Measurements from ENCODE around the gene ZDHHC11. TPM values are rescaled to one million over a fixed set of nuclear protein-coding genes. Genes with fewer than 3 reads are reported as not detected.
"Not testable (repeated sequence)": the region's sequence is repeated elsewhere in the genome, so short reads cannot be mapped to it uniquely, and the experiment has no call there.

The ZDHHC11 gene
- total RNA-seq, 1 experiment from 2014 or later = 0.12 TPM

DNA sequence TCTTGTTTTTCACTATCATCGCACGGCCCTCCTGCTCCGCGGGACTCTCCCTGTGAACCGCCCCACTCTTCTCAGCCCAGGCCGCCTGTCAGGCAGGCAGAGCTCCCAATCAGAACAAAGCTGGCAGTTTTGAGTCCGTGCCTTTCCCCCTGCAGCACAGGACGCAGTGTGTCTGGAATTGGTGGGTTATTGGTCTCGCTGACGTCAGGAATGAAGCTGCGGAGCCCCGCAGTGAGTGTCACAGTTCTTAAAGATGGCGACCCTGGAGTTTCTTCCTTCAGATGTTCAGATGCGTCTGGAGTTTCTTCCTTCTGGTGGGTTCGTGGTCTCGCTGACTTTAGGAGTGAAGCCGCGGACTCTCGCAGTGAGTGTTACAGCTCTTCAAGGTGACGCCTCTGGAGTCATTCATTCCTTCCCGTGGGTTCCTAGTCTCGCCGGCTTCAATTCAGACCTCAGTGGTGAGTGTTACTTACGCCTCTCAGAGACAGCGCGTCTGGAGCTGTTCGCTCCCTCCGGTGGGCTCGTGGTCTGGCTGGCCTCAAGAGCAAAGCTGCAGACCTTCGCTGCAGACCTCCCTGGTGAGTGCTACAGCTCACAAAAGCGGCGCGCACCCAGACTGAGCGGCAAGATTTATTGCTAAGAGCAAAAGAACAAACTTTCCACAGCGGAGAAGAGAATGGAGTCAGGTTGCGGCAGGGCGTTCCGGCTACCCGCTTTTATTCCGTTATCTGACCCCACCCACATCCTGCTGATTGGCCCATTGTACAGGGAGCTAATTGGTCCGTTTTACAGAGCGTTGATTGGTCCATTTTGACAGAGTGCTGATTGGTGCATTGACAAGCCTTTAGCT, 73.7 kb downstream of the ZDHHC11 start:
- DNase-seq (ENCODE audit: low read depth) = no peak

DNA sequence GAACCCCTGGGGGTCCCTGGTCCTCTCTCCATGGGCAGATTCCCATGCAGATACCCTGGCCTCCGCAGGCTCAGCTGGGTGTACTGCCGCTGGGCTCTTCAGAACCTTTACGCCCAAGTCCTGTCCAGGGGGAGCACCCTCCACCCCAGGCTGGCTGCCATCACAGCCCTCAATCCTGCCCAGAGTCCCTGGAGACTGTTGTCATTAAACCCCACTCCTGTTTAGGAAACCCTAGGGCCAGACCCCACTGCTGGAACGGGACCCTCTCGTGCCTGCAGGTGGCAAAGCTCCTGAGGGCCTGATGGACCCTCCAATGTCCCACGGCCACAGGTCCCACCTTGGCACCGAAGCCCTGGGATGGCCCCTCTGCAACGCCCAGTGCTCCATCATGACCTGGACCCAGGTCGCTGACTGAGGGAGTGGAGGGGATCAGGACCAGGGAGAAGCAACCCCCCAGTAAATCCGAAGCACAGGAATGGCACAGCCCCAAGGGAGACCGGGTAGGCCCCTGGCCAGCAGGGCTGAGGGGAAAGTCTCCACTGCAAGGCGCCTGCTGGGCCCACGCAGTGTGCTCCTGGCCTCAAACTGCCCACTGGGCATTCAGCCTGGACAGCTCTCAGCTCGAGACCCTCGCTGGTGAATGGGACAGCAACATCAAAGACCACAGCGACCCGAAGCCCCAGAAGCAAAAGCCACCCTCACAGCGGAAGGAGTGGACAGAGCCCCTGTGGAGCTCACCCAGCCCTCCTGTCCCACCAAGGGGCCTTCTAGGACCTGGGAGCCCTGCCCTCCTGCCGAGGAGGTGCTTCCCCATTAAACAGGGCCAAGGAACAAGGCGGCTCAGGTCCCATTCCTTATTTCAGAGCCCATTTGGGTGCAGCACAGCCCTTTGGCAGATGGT, 74.6 kb downstream of the ZDHHC11 start:
- DNase-seq (ENCODE audit: low read depth) = no peak

GRCh38 chr5:775595-775960, 75.2 kb downstream of the ZDHHC11 start:
- DNase-seq (ENCODE audit: low read depth) = not testable (repeated sequence)

DNA sequence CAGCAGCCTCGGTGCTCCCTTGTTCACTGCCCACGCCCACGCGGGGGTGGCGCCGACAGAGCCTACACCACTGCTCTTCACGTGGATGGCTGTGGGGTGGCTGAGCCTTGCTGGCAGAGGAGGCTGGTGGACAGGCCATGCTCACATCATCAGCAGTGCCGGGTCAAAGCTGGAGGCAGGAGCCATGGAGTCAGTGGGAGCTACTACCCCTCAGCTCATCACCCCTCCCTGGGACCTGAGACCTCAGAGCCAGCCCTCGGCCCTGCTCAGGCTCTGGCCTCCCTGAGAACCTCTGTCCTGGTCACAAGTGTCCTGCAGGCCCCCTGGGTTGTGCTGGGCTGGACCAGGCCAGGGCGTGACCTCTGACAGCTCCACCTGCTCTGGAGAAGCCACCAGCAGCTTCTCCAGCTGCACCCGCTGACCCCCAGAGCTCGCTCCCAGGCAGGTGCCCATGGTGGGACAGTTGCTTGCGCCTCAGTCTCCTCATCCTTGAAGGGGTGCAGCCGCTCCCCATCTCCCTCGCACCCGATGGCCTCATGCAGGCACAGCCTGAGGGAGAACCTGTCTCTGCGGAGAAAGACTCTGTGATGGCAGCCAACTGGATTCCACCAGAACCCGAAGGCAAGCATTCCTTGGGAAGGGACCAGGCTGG, 75.8 kb downstream of the ZDHHC11 start:
- DNase-seq (ENCODE audit: low read depth) = not testable (repeated sequence)

DNA sequence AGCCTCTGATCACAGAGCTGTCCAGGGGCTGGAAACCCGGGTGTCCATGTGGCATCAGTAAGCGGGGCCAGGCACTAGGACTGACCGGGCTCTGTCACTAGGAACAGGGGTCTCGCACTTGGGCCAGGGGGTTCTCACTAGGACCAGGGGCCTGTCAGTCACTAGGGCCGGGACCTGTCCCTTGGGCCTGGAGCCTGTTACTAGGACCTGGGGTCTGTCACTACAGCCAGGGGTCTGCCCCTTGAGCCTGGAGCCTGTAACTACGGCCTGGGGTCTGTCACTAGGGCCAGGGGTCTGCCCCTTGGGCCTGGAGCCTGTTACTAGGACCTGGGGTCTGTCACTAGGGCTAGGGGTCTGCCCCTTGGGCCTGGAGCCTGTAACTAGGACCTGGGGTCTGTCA, 76.5 kb downstream of the ZDHHC11 start:
- not testable (repeated sequence) for DNase-seq (ENCODE audit: low read depth)

- DNase-seq (ENCODE audit: low read depth) = no peak
These were observed 77.1 kb downstream of the ZDHHC11 start for GRCh38 chr5:773517-774264.

DNA sequence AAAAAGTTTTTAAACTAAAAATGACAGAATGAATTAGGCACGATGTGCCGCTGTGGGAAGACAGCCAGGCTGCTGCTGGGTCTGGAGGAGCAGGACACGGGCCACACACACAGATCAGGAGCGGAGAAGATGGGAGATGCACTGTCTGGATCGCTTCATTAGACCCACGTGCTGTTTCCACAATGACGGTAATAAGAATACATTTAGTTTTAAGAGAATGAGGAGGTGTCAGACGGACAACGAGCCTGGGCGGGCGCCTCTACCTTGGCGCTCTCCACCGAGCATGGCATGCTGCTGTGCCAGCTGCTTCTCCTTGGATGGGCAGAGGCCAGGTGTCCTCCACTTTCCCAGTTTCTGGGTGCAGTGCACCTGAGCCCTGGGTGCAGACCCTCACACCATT, 77.9 kb downstream of the ZDHHC11 start:
- DNase-seq (ENCODE audit: low read depth) = not testable (repeated sequence)

GRCh38 chr5:772547-772890, 78.3 kb downstream of the ZDHHC11 start:
- DNase-seq (ENCODE audit: low read depth) = not testable (repeated sequence)

GRCh38 chr5:771841-772546, 78.8 kb downstream of the ZDHHC11 start:
- not testable (repeated sequence) for DNase-seq (ENCODE audit: low read depth)

- not testable (repeated sequence) for DNase-seq (ENCODE audit: low read depth)
These were observed 79.6 kb downstream of the ZDHHC11 start for GRCh38 chr5:771087-771781.

DNA sequence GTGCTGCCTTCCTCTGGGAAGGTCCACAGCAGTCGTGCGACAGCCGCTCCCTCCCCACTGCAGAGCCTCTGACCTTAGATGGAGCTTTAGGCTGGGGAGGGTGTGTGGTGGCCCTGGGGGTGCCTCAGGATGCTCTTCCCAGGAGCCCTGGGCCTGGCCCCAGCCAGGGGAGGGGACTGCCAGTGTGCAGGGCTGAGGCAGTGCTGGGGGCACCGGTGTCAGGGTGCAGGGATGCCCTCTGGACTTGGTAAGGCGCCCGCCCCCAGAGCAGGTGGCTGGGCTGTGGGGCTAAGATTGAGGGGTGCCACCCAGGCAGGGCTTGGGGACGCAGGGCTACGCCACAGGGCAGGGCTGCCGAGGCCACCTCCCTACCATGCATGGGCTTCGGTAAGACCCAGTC, 80.2 kb downstream of the ZDHHC11 start:
- DNase-seq (ENCODE audit: low read depth) = not testable (repeated sequence)

GRCh38 chr5:769485-770145, 81.2 kb downstream of the ZDHHC11 start:
- not testable (repeated sequence) for DNase-seq (ENCODE audit: low read depth)

DNA sequence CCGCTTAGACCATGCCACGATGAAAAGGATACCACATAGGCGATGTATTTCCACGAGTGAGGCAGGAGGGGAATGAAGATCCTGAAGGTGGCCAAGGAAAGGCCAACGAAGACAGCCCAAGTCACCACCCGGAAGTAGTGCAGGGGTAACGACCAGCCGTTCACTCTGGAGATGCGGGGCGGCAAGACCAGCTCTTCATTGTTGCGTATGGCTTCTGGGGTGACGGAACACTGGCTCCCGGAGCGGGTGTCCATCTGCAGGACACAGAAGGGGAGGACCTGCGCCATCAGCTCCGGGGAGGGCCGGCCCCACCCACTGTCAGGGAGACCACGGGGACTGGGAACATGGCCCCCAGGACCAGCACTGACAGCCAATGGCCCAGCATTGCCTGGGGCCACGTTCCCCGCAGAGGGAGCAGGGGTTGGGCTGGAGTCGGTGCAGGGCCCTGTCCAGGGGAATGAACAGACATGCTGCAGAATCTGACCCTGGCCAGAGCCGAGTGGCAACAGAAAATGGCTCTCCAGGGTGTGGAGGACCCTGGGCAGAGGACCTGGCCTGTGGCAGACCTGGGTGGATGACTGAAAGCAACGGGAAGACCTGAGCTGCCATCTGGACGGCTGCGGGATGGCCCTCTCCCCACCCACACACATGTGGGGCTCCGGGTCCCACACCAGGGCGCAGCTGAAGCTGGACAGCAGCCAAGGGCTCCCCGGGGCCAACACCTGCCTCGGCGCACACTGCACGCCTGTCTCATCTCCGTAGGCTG, 83.9 kb downstream of the ZDHHC11 start:
- DNase-seq (ENCODE audit: low read depth) = no peak

- DNase-seq (ENCODE audit: low read depth) = no peak
These were observed 84.7 kb downstream of the ZDHHC11 start for GRCh38 chr5:765948-766631.

DNA sequence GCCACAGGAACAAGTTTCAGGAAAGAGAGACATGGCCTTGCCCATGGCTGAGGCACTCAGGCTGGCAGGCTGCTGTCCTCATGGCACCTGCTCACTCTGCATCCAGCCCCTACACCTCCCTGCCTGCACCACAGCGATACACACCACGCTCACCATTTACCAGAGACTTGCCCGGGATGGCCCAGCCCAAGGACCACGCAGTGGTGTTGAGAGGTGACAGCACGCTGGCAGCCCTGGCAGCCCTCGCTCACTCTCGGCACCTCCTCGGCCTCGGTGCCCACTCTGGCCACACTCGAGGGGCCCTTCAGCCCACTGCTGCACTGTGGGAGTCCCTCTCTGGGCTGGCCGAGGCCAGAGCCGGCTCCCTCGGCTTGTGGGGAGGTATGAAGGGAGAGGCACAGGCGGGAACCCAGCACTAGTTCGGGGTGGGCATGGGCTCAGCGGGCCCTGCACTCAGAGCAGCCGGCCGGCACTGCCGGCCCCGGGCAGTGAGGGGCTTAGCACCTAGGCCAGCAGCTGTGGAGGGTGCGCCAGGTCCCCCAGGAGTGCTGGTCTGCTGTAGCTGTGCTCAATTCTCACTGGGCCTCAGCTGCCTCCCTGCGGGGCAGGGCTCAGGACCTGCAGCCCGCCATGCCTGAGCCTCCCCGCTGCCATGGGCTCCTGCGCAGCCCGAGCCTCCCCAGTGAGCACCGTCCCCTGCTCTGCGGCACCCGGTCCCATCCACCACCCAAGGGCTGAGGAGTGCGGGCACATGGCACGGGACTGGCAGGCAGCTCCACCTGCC, 86.6 kb downstream of the ZDHHC11 start:
- DNase-seq (ENCODE audit: low read depth) = no peak

- no peak for DNase-seq (ENCODE audit: low read depth)
These were observed 87.4 kb downstream of the ZDHHC11 start for GRCh38 chr5:763397-763796.

GRCh38 chr5:762996-763395, 87.8 kb downstream of the ZDHHC11 start:
- DNase-seq (ENCODE audit: low read depth) = not testable (repeated sequence)

Measured in RPMI7951 (cell line).